Suprapubic skin (tissue), 4 donors: ENCODE measurements around the gene PSAT1. TPM values are rescaled to one million over a fixed set of nuclear protein-coding genes. Genes with fewer than 3 reads are reported as not detected.

ENCODE experiments used
- DNase-seq, 2 donors: peaks; one replicate each; pipeline ENCODE4 v3.0.0-alpha.2; 2019; ENCODE audit warnings: low spot score in 2 of 2
- H3K27ac ChIP-seq: fragments of 200-600 bp; sonication (generic); one replicate; pipeline ENCODE4 v1.5.1; 2019
- H3K27me3 ChIP-seq: fragments of 200-600 bp; sonication (generic); one replicate; pipeline ENCODE4 v1.5.1; 2019
- H3K36me3 ChIP-seq: fragments of 200-600 bp; sonication (generic); one replicate; pipeline ENCODE4 v1.5.1; 2019
- H3K4me1 ChIP-seq: fragments of 200-600 bp; sonication (generic); one replicate; pipeline ENCODE4 v1.5.1; 2019
- H3K4me3 ChIP-seq: fragments of 200-600 bp; sonication (generic); one replicate; pipeline ENCODE4 v1.5.1; 2019; ENCODE audit warnings: mild to moderate bottlenecking
- H3K9me3 ChIP-seq: fragments of 200-600 bp; sonication (generic); one replicate; pipeline ENCODE4 v1.5.1; 2019
- CTCF ChIP-seq, 2 donors: fragments of 200-600 bp in 1 of 2; fragments of 450-650 bp in 1 of 2; sonication (generic) in 1 of 2; IDR thresholded peaks; one replicate each; pipeline ENCODE4 v1.5.1; 2016 to 2019; ENCODE audit warnings: antibody characterized with exemption in 2 of 2, mild to moderate bottlenecking in 1 of 2, moderate library complexity in 1 of 2
- EP300 ChIP-seq: sonication (generic); formaldehyde crosslinking; IDR thresholded peaks from one replicate; pipeline ENCODE4 v1.6.1; 2017; ENCODE audit warnings: antibody characterized with exemption
- POLR2A ChIP-seq, 2 donors: fragments of 450-650 bp; IDR thresholded peaks; one replicate each; pipeline ENCODE4 v1.6.1; 2017; ENCODE audit warnings: antibody characterized with exemption in 2 of 2, mild to moderate bottlenecking in 2 of 2, moderate library complexity in 2 of 2
- POLR2AphosphoS5 ChIP-seq, 3 donors: sonication (generic); formaldehyde crosslinking; IDR thresholded peaks; one replicate each; pipeline ENCODE4 v1.6.1; 2017; ENCODE audit warnings: antibody characterized with exemption in 3 of 3
- WGBS: methylation state at CpG from one replicate; pipeline ENCODE4 v1.1.5; 2018; 5-methylcytosine and 5-hydroxymethylcytosine counted together
- total RNA-seq, 4 donors: library from RNA; depleted of rRNA; stranded (reverse); fragments of >200 nt; gene quantifications; one replicate each; pipeline ENCODE4 v1.1.0, GENCODE V29; 2016

The PSAT1 gene
- total RNA-seq, 4 donors from 2014 or later, result 47.4 to 101 (median 75.7) TPM

- H3K36me3 ChIP-seq, result peaks cover 21% of the 10 kb centered on the region
- 91% methylated on average over 11 of the region's 11 CpGs for WGBS
Measured at GRCh38 chr9:78316166-78316892, 19.4 kb downstream of the PSAT1 start.

GRCh38 chr9:78319197-78320029, 22.5 kb downstream of the PSAT1 start:
- Histone ChIP-seq H3K27ac (no peak overlapping the region), H3K36me3 (peaks cover 21% of the 10 kb centered on the region), H3K9me3 (no peaks in the 10 kb centered on the region), H3K4me3 (no peak overlapping the region), H3K27me3 (no peaks in the 10 kb centered on the region), H3K4me1 (no peaks in the 10 kb centered on the region)
- DNase-seq, result peak in 1 of 2 donors; percentile 71
- WGBS, result 76% methylated on average over 5 of the region's 6 CpGs
- TF ChIP-seq CTCF (IDR thresholded peaks at IDR 0.05), result no peak
- TF ChIP-seq EP300, result no peak
- TF ChIP-seq POLR2AphosphoS5 (IDR thresholded peaks at IDR 0.05), result no peak

More at GRCh38 chr9:78316166-78316892, 19.4 kb downstream of the PSAT1 start:
- H3K27me3 ChIP-seq, result no peaks in the 10 kb centered on the region
- no peak overlapping the region for H3K27ac ChIP-seq
- no peaks in the 10 kb centered on the region for H3K4me1 ChIP-seq
- DNase-seq, result peak in 1 of 2 donors; percentile 49
- H3K4me3 ChIP-seq, result no peak overlapping the region
- H3K9me3 ChIP-seq, result no peaks in the 10 kb centered on the region
- TF ChIP-seq POLR2A (IDR thresholded peaks at IDR 0.05) (no peak), POLR2AphosphoS5 (IDR thresholded peaks at IDR 0.05) (no peak), EP300 (no peak), CTCF (IDR thresholded peaks at IDR 0.05) (no peak)

GRCh38 chr9:78320030-78320693, 23.2 kb downstream of the PSAT1 start:
- Histone ChIP-seq H3K4me3 (no peak overlapping the region), H3K9me3 (no peaks in the 10 kb centered on the region), H3K27me3 (no peaks in the 10 kb centered on the region), H3K4me1 (peaks cover 3% of the 10 kb centered on the region), H3K36me3 (peaks cover 19% of the 10 kb centered on the region), H3K27ac (no peak overlapping the region)
- TF ChIP-seq POLR2AphosphoS5 (IDR thresholded peaks at IDR 0.05) (no peak), EP300 (no peak), POLR2A (IDR thresholded peaks at IDR 0.05) (no peak), CTCF (IDR thresholded peaks at IDR 0.05) (no peak)
- peak in 1 of 2 donors; percentile 32 for DNase-seq
- 98% methylated on average over 4 of the region's 4 CpGs for WGBS

- 92% methylated on average over 4 of the region's 4 CpGs for WGBS
- H3K4me3 ChIP-seq, result no peak overlapping the region
Measured at GRCh38 chr9:78320875-78321496, 24.1 kb downstream of the PSAT1 start.

More at GRCh38 chr9:78320875-78321496, 24.1 kb downstream of the PSAT1 start:
- no peak for DNase-seq
- H3K9me3 ChIP-seq, result no peaks in the 10 kb centered on the region
- H3K27me3 ChIP-seq, result no peaks in the 10 kb centered on the region
- TF ChIP-seq POLR2A (IDR thresholded peaks at IDR 0.05) (no peak), EP300 (no peak), CTCF (IDR thresholded peaks at IDR 0.05) (no peak), POLR2AphosphoS5 (IDR thresholded peaks at IDR 0.05) (no peak)
- peaks cover 16% of the 10 kb centered on the region for H3K36me3 ChIP-seq
- peaks cover 11% of the 10 kb centered on the region for H3K4me1 ChIP-seq
- no peak overlapping the region for H3K27ac ChIP-seq
